Stimulated activated effector memory CD8-positive, alpha-beta T cell treated with anti-CD3 and anti-CD28 coated beads, Interleukin-12 subunit alpha, Interleukin-12 subunit beta, amount 100 ng/mL, for 72 hours (primary cell): ENCODE measurements around the gene ADGRB2.

Source experiments
- ATAC-seq: fragments of 150-1000 bp; cut with Tn5 transposase; 2 replicates; pipeline ENCODE4 v1.10.0; 2021
- DNase-seq, 2 donors: peaks; one replicate each; pipeline ENCODE4 v3.0.0; 2021 to 2022; ENCODE audit warnings: low spot score in 2 of 2
- H3K27ac Mint-ChIP-seq: one replicate; pipeline ENCODE4 v1.8.0; 2022; ENCODE audit warnings: mild to moderate bottlenecking, mixed read lengths
- H3K36me3 Mint-ChIP-seq: one replicate; pipeline ENCODE4 v1.8.0; 2022; ENCODE audit warnings: mild to moderate bottlenecking, mixed read lengths
- H3K4me1 Mint-ChIP-seq: one replicate; pipeline ENCODE4 v1.8.0; 2022; ENCODE audit warnings: mixed read lengths
- H3K4me3 Mint-ChIP-seq: one replicate; pipeline ENCODE4 v1.8.0; 2022; ENCODE audit warnings: mild to moderate bottlenecking, mixed read lengths
- H3K9me3 Mint-ChIP-seq: one replicate; pipeline ENCODE4 v1.8.0; 2022; ENCODE audit warnings: mixed read lengths

ADGRB2 gene

GRCh38 chr1:31798433-31799195, 34.5 kb upstream of the ADGRB2 start:
- peak; percentile 96 for ATAC-seq
- no peak overlapping the region for H3K4me3 Mint-ChIP-seq
- no peak for DNase-seq

GRCh38 chr1:31798086-31798432, 33.9 kb upstream of the ADGRB2 start:
- no peak for ATAC-seq
- Mint-ChIP-seq H3K4me3 (no peak overlapping the region), H3K9me3 (no peaks in the 10 kb centered on the region), H3K36me3 (no peaks in the 10 kb centered on the region), H3K27ac (peak overlapping the region; percentile 66), H3K4me1 (peaks cover 22% of the 10 kb centered on the region)
- DNase-seq, result no peak

More at GRCh38 chr1:31798433-31799195, 34.5 kb upstream of the ADGRB2 start:
- Mint-ChIP-seq H3K27ac (no peak overlapping the region), H3K36me3 (no peaks in the 10 kb centered on the region), H3K4me1 (peaks cover 22% of the 10 kb centered on the region), H3K9me3 (no peaks in the 10 kb centered on the region)

- Mint-ChIP-seq H3K27ac (peak overlapping the region; percentile 66), H3K4me1 (peaks cover 16% of the 10 kb centered on the region), H3K9me3 (no peaks in the 10 kb centered on the region), H3K4me3 (no peak overlapping the region), H3K36me3 (no peaks in the 10 kb centered on the region)
- no peak for DNase-seq
- no peak for ATAC-seq
These were observed 33.1 kb upstream of the ADGRB2 start for GRCh38 chr1:31797216-31797615.

- ATAC-seq, result no peak
- DNase-seq, result no peak
- H3K4me3 Mint-ChIP-seq, result no peak overlapping the region
- no peaks in the 10 kb centered on the region for H3K9me3 Mint-ChIP-seq
- peaks cover 13% of the 10 kb centered on the region for H3K4me1 Mint-ChIP-seq
- no peak overlapping the region for H3K27ac Mint-ChIP-seq
- H3K36me3 Mint-ChIP-seq, result no peaks in the 10 kb centered on the region
These were observed 32.6 kb upstream of the ADGRB2 start for GRCh38 chr1:31796707-31797106.

DNA sequence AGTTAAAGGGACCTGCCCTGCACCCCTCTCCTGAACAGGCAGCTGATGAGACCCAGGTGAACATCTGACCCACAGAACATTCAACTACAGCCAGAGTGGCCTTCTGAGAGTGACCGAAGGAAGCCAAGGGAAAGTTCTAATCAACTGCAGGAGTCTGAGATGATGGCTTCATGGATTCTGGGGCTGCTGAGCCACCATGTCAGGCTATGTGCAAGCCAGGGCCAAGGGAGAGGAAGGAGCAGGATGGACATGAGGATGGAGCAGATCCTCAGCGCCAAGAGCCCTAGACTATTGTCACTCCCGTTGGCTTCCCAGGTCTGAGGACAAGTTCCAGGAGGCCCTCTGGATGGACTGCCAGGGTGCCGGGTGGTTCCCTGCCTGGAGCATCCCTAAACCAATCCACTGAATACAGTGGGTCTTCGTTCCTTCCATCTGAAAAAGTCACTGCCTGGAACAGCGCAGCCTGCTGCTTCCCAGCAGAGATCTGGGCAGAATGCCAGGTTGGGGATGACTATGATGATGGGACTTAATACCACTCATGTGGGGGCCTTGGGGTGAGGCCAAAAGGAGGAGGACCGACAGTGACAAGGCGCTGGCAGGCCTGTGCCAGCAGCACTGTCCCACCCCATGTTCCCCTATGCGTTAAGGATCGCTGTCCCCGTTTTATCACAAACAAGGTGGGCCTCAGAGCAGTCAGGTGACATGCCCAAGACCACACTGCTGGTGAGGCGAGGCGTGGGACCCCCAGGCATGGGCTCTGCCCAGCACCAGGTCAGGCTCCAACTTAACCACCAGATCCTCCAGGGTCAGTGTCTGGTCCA, 31.9 kb upstream of the ADGRB2 start:
- no peaks in the 10 kb centered on the region for H3K9me3 Mint-ChIP-seq
- DNase-seq (no peak), ATAC-seq (no peak)
- no peak overlapping the region for H3K27ac Mint-ChIP-seq
- peaks cover 13% of the 10 kb centered on the region for H3K4me1 Mint-ChIP-seq
- no peaks in the 10 kb centered on the region for H3K36me3 Mint-ChIP-seq
- H3K4me3 Mint-ChIP-seq, result no peak overlapping the region

DNA sequence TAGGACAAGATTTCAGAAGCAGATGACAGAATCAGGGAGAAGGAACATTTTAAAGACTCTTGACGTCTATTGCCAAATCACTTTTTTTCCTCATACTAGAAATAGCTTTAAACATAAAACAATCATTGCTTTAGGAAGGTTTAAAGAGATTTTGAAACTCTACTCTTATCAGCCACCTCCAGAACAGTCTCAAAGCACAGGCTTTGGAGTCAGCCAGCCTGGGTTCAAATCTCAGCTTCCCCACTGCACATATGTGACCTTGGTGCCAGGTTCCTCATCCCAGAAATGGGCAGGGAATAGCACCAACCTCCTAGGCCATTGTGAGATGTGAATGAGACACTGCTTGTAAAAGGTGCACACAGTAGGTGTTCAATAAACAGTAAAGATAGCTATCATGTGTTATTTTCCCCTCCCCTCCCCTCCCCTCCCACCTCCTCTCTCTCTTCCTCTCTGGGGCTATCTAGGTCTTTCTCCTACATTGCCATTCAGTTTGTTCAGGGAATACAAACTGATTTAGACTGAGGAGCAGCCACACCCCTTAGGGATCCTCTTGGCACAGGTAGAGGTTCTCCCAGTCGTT, 31.0 kb upstream of the ADGRB2 start:
- no peak for ATAC-seq
- Mint-ChIP-seq H3K4me1 (peaks cover 13% of the 10 kb centered on the region), H3K36me3 (no peaks in the 10 kb centered on the region), H3K9me3 (no peaks in the 10 kb centered on the region), H3K4me3 (no peak overlapping the region), H3K27ac (no peak overlapping the region)
- DNase-seq, result no peak

DNA sequence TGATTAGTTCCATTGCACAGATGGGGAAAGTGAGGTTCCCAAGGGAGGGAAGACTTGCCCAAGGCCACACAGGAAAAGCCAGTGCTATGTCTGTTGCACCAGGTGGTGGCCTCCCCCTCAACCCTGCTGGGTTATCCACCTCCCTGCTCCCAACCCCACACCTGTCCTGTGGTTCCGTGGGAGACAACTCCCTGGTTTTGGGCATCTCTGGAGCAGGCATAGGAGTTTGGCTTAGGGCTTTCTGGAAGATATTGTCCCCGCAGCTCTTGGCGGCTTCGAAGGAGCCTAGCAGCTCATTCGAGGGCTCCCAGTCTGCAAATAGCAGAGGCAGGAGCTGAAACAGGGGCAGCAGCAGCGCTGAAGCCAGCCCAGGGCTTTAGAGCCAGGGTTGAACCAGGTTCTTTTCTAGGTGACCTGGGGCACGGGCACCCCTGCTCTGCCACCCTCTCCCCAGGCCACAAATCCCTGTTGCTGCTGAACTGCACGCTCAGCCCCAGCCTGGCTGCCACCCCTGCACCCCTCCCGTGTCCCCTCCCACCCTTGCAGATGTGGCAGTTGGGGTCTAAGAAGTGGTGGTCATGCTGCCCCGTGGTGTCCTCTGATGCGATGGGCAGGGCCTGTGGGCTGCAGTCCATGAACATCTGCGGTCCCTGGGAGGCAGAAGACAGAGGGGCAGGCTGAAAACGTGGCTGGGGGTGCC, 29.6 kb upstream of the ADGRB2 start:
- DNase-seq (no peak), ATAC-seq (no peak)
- Mint-ChIP-seq H3K27ac (no peak overlapping the region), H3K4me3 (no peak overlapping the region), H3K36me3 (no peaks in the 10 kb centered on the region), H3K4me1 (peaks cover 14% of the 10 kb centered on the region), H3K9me3 (no peaks in the 10 kb centered on the region)

- no peak for ATAC-seq
- DNase-seq, result no peak
- no peaks in the 10 kb centered on the region for H3K9me3 Mint-ChIP-seq
- H3K4me3 Mint-ChIP-seq, result no peak overlapping the region
- peaks cover 11% of the 10 kb centered on the region for H3K4me1 Mint-ChIP-seq
- no peak overlapping the region for H3K27ac Mint-ChIP-seq
- H3K36me3 Mint-ChIP-seq, result peaks cover 4% of the 10 kb centered on the region
These were observed 28.9 kb upstream of the ADGRB2 start for GRCh38 chr1:31793086-31793485.

GRCh38 chr1:31792541-31792940, 28.4 kb upstream of the ADGRB2 start:
- DNase-seq, result no peak
- Mint-ChIP-seq H3K27ac (no peak overlapping the region), H3K4me3 (no peak overlapping the region), H3K36me3 (peaks cover 8% of the 10 kb centered on the region), H3K9me3 (no peaks in the 10 kb centered on the region), H3K4me1 (peaks cover 15% of the 10 kb centered on the region)
- ATAC-seq, result no peak

DNA sequence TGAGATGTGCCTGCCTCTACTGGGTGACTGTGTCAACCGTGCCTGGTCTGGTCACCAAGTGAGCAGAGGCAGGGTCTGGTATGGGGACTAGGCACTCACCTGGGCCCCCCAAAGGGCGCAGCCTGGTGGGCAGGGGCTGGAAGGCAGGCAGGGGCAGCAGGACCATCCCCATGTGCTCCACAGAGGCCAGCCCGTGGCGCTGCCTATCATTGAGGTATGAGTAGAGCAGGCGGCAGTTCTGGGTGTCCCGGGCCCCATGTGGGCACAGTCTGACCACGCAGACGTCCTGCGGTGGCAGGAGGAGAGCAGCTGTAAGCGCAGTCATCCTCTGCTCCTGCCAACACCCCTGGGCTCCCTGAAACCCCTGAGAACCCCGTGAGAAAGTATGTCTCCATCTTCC, 28.0 kb upstream of the ADGRB2 start:
- no peak overlapping the region for H3K27ac Mint-ChIP-seq
- H3K36me3 Mint-ChIP-seq, result peaks cover 8% of the 10 kb centered on the region
- H3K4me1 Mint-ChIP-seq, result peaks cover 17% of the 10 kb centered on the region
- H3K4me3 Mint-ChIP-seq, result no peak overlapping the region
- DNase-seq (no peak), ATAC-seq (no peak)
- H3K9me3 Mint-ChIP-seq, result no peaks in the 10 kb centered on the region

DNA sequence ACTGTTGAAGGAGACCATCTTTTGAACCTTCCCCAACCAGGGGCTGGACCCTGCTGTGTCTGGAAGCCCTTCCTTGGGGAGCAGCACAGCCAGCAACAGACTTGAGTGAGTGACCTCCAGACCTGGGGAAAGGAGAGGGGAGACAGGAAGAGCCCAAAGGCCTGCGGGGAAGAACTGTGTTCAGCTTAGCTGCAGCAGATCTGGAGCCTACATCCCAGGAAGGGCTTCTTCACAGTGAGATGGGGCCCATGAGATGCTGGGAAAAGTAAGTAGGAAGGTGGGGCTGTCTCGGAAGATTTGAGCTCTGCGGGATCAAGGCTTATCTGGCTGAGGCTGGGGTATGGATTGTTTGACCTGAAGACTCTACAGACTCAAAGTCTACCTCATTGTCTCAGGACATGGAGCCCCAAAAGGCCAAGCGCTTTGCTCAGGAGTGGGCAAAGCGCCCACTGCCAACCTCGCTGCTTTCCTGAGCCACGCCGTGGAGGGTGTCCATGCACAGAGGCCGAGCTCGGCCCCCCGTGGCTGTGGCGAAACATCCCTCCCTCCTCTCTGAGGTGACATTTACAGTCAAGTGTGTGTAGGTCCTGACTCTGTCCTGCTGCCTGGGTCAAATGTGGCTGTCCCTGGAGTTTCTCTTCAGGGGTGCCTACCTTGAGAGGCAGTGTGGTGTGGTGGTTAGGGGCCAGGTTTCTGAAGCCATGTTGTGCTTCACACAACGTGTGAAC, 27.2 kb upstream of the ADGRB2 start:
- DNase-seq, result no peak
- no peak overlapping the region for H3K27ac Mint-ChIP-seq
- no peak overlapping the region for H3K4me3 Mint-ChIP-seq
- no peak for ATAC-seq
- peaks cover 17% of the 10 kb centered on the region for H3K4me1 Mint-ChIP-seq
- H3K9me3 Mint-ChIP-seq, result no peaks in the 10 kb centered on the region
- peaks cover 8% of the 10 kb centered on the region for H3K36me3 Mint-ChIP-seq

DNA sequence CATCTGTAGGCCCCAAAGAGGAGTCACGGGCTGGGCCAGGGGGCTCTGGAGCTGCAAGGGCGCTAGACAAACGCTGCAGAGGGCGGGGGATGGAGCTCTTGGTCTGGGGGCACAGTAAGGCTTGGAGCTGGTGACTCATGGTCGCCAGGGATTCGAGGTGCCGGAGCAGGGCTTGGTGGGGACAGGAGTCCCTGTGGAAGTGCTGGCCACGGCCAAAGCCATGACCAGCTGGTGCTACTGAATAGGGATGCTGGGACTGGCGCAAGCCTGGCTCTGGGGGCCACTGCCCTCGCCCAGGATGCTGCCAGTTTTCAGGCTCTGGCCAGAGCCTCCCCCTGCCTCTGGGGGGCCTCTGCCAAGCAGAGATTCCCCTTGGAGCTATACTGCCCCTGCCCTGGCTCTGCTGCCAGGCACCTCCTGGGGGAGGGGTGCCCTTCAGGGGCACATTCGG, 26.5 kb upstream of the ADGRB2 start:
- peaks cover 17% of the 10 kb centered on the region for H3K4me1 Mint-ChIP-seq
- no peak overlapping the region for H3K27ac Mint-ChIP-seq
- no peak for ATAC-seq
- no peaks in the 10 kb centered on the region for H3K9me3 Mint-ChIP-seq
- H3K4me3 Mint-ChIP-seq, result no peak overlapping the region
- H3K36me3 Mint-ChIP-seq, result peaks cover 8% of the 10 kb centered on the region
- no peak for DNase-seq

- Mint-ChIP-seq H3K9me3 (no peaks in the 10 kb centered on the region), H3K4me3 (no peak overlapping the region), H3K27ac (no peak overlapping the region), H3K4me1 (peaks cover 17% of the 10 kb centered on the region), H3K36me3 (peaks cover 8% of the 10 kb centered on the region)
- ATAC-seq (no peak), DNase-seq (no peak)
These were observed 26.0 kb upstream of the ADGRB2 start for GRCh38 chr1:31790140-31790539.

- no peaks in the 10 kb centered on the region for H3K9me3 Mint-ChIP-seq
- ATAC-seq (peak; percentile 84), DNase-seq (peak; percentile 99 to 100)
- H3K27ac Mint-ChIP-seq, result peak overlapping the region; percentile 91
- H3K4me1 Mint-ChIP-seq, result peaks cover 17% of the 10 kb centered on the region
- peaks cover 8% of the 10 kb centered on the region for H3K36me3 Mint-ChIP-seq
- H3K4me3 Mint-ChIP-seq, result peak overlapping the region; percentile 80
These were observed 25.3 kb upstream of the ADGRB2 start for GRCh38 chr1:31789259-31790065.
